Measurements from ENCODE around the gene HARS2. TPM values are rescaled to one million over a fixed set of nuclear protein-coding genes. Genes with fewer than 3 reads are reported as not detected.

Gene HARS2, protein sequence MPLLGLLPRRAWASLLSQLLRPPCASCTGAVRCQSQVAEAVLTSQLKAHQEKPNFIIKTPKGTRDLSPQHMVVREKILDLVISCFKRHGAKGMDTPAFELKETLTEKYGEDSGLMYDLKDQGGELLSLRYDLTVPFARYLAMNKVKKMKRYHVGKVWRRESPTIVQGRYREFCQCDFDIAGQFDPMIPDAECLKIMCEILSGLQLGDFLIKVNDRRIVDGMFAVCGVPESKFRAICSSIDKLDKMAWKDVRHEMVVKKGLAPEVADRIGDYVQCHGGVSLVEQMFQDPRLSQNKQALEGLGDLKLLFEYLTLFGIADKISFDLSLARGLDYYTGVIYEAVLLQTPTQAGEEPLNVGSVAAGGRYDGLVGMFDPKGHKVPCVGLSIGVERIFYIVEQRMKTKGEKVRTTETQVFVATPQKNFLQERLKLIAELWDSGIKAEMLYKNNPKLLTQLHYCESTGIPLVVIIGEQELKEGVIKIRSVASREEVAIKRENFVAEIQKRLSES
- total RNA-seq (2022) (36.5 and 38.6 TPM in 2 replicates), Bru-seq, nascent RNA (percentile 92 among the genes with signal in this experiment), BruChase-seq, experiment 1, labeled RNA remaining after a 2-hour chase (percentile 93 among the genes with signal in this experiment), BruChase-seq, experiment 2, labeled RNA remaining after a 6-hour chase (percentile 91 among the genes with signal in this experiment)
- long read RNA-seq, transcript HARS2-201 (13 exons, 2,510 nt): major isoform, 67 of 94 reads
- long read RNA-seq, transcript HARS2-219 (14 exons, 2,292 nt): minor isoform, 7 of 94 reads
- long read RNA-seq, transcript HARS2-215 (12 exons, 2,346 nt): minor isoform, 8 of 94 reads
- long read RNA-seq, partial matches to known transcripts: 0 of 94 reads
- long read RNA-seq, other reads (novel, unspliced or antisense): 11 of 94 reads

DNA sequence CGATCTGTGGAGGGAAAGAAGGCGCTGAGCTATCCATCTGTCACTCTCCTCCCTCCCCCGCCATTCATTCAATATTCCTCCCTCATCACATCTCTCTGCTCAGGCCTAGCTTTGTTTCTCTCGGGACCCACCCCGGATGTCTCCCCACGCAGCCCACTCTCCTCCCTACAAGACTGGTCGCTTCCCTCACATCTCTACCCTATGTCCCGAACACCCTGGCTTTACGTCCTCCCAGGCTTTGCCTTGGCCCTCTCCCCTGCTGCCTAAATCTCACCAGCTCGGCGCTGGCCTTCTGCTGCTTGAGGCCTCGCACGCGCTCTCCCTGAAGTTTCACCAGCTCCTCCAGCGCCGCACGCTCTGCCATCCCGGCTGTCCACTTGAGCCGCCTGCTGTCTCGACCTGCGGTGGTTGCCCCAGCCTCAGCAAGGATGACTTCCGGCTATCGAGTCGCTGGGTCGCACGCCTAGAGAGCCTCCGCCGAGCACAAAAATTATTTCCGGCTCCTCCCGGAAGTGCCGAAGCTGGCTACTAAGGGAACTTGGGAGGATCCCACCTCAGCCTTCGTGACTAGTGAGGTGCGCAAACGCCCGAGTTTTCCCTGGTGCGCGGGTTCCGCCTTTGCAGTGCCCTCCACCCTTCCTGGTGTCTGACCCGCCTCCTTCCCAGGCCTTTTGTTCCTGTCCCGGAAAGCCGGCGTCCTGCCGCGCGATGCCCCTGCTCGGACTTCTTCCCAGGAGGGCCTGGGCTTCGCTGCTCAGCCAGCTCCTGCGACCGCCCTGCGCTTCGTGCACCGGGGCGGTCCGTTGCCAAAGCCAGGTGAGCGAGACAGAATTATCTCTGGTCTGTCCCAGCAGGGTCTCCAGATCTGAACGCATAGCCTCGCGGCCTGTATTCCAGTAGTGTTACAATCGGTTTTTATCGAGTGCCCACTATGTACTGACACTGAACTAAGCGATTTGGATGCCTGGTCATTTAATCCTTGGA is at the start of gene HARS2, which contains the start of gene HARS1:
TSS of gene HARS2 (plus strand) at position 515 of the 984 bp plus-strand sequence. CDS start at position 709, 194 bp downstream.
TSS of gene HARS1 (minus strand) at position 430 of the 984 bp plus-strand sequence. CDS start at position 364, 66 bp downstream.
- peak; percentile 94 to 96 for DNase-seq
- Mint-ChIP-seq H3K27me3 (ENCODE audit: insufficient read depth, unreplicated experiment) (no peaks in the 10 kb centered on the region), H3K36me3 (ENCODE audit: insufficient read depth, unreplicated experiment) (peaks cover 51% of the 10 kb centered on the region), H3K9me3 (ENCODE audit: unreplicated experiment) (no peaks in the 10 kb centered on the region), H3K4me1 (ENCODE audit: low read depth, unreplicated experiment) (no peaks in the 10 kb centered on the region), H3K4me3 (ENCODE audit: unreplicated experiment) (peak within 1 kb of the TSS; percentile 94), H3K27ac (ENCODE audit: unreplicated experiment) (peak within 1 kb of the TSS; percentile 89)
- TF ChIP-seq, protein P1, sequence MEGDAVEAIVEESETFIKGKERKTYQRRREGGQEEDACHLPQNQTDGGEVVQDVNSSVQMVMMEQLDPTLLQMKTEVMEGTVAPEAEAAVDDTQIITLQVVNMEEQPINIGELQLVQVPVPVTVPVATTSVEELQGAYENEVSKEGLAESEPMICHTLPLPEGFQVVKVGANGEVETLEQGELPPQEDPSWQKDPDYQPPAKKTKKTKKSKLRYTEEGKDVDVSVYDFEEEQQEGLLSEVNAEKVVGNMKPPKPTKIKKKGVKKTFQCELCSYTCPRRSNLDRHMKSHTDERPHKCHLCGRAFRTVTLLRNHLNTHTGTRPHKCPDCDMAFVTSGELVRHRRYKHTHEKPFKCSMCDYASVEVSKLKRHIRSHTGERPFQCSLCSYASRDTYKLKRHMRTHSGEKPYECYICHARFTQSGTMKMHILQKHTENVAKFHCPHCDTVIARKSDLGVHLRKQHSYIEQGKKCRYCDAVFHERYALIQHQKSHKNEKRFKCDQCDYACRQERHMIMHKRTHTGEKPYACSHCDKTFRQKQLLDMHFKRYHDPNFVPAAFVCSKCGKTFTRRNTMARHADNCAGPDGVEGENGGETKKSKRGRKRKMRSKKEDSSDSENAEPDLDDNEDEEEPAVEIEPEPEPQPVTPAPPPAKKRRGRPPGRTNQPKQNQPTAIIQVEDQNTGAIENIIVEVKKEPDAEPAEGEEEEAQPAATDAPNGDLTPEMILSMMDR (IDR thresholded peaks at IDR 0.05; ENCODE audit: insufficient read depth in 1 of 2, low read depth in 1 of 2, low read length in 1 of 2, severe bottlenecking in 1 of 2, unreplicated experiment in 1 of 2): no peak
- CTCF ChIA-PET: interaction anchor here (0.8 to 1.7 kb wide), 7 partner anchors 9 to 318 kb away, joined by 3 to 7 read pairs (median 4); partner anchors contain the start of gene ZMAT2
- Histone ChIP-seq H3K36me3 (ENCODE audit: control insufficient read depth, insufficient read depth, low read length) (peaks cover 6% of the 10 kb centered on the region), H3K4me3 (ENCODE audit: low read depth, low read length) (peak within 1 kb of the TSS; percentile 96), H3K27me3 (replicated peaks; ENCODE audit: control insufficient read depth, insufficient read depth, low read length) (no peaks in the 10 kb centered on the region), H3K4me1 (peaks cover 16% of the 10 kb centered on the region; the same call in 1 of the 2 replicates), H3K9me3 (no peaks in the 10 kb centered on the region)
- POLR2A ChIA-PET: interaction anchor here (0.6 to 2.0 kb wide), 17 partner anchors 9 to 428 kb away, joined by 3 to 23 read pairs (median 5); partner anchors contain the start of genes EIF4EBP3, IK, NDUFA2 and SRA1
- intact Hi-C loops (cut with micrococcal nuclease; ENCODE audit: unreplicated experiment): loop anchor here (1.0 to 2.0 kb wide), 4 partner anchors 9 to 44 kb away; partner anchors contain the start of genes IK, NDUFA2, WDR55 and ZMAT2
- no TSS peak for BruUV-seq (replicated peaks)

DNA sequence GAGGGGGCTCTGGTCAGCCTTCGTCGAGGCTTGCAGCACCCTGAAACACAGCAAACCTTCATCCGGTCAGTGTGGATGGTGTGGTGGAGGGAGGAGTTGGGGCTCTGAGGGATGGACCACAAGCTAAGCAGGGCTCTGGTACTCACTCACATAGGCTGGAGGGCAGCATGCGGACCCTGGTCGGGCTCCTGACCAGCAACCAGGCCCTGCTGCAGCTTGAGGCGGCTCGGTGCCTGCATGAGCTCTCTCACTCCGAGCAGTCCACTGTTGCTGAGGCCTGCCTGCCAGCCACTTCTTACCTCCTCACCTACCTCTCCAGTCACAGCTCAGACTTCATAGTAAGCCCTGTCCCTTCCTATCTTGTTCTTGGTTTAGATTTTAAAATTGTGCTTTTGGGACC is 49.5 kb upstream of the HARS2 start:
- H3K27ac Mint-ChIP-seq (ENCODE audit: unreplicated experiment): no peak overlapping the region
- no peak for DNase-seq
- H3K9me3 Mint-ChIP-seq (ENCODE audit: unreplicated experiment): no peaks in the 10 kb centered on the region
- Histone ChIP-seq H3K4me3 (ENCODE audit: low read depth, low read length) (no peak overlapping the region), H3K4me1 (peaks cover 17% of the 10 kb centered on the region), H3K27me3 (replicated peaks; ENCODE audit: control insufficient read depth, insufficient read depth, low read length) (no peaks in the 10 kb centered on the region), H3K36me3 (ENCODE audit: control insufficient read depth, insufficient read depth, low read length) (peaks cover 4% of the 10 kb centered on the region; the same call in 1 of the 2 replicates), H3K9me3 (no peaks in the 10 kb centered on the region)
- H3K4me3 Mint-ChIP-seq (ENCODE audit: unreplicated experiment): no peak overlapping the region
- ChIA-PET CTCF (no interaction called here), POLR2A (no interaction called here)
- BruUV-seq (replicated peaks): no TSS peak
- H3K27me3 Mint-ChIP-seq (ENCODE audit: insufficient read depth, unreplicated experiment): no peaks in the 10 kb centered on the region
- peaks cover 31% of the 10 kb centered on the region for H3K4me1 Mint-ChIP-seq (ENCODE audit: low read depth, unreplicated experiment)
- intact Hi-C loops (cut with micrococcal nuclease; ENCODE audit: unreplicated experiment): loop anchor here (10.0 kb wide), 1 partner anchor 427 kb away; no protein-coding TSS in a partner anchor
- H3K36me3 Mint-ChIP-seq (ENCODE audit: insufficient read depth, unreplicated experiment): peaks cover 48% of the 10 kb centered on the region
- TF ChIP-seq, protein P1 (IDR thresholded peaks at IDR 0.05; ENCODE audit: insufficient read depth in 1 of 2, low read depth in 1 of 2, low read length in 1 of 2, severe bottlenecking in 1 of 2, unreplicated experiment in 1 of 2): no peak
